ENCODE results near the gene TENM3. TPM values are rescaled to one million over a fixed set of nuclear protein-coding genes. Genes with fewer than 3 reads are reported as not detected.

Gene TENM3
- total RNA-seq, 1 donor from 2014 or later = 11.0 TPM

DNA sequence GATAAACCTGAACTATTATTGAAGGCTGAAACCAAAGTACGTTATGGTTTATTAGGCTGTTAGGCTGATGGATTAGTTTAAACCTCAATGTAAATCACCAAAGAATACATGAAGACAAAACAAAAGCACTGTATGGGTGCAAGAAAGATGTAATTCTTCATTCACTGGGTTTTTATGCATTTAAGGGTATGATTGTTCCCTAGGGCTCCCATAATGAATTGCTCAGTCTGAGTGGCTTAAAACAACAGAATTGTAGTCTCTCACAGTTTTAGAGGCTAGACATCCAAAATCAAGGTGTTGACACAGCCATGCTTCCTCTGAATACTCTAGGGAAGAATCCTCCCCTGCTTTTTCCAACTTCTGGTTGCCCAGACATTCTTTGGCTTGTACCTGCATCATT, 222.8 kb downstream of the TENM3 start:
- H3K9me3 ChIP-seq = no peaks in the 10 kb centered on the region
- H3K27me3 ChIP-seq = no peaks in the 10 kb centered on the region
- H3K4me1 ChIP-seq = no peaks in the 10 kb centered on the region
- H3K4me3 ChIP-seq = no peak overlapping the region
- no peak overlapping the region for H3K27ac ChIP-seq
- DNase-seq (ENCODE audit: extremely low spot score in 2 of 2) = no peak
- no peaks in the 10 kb centered on the region for H3K36me3 ChIP-seq
- no peak for TF ChIP-seq POLR2AphosphoS5 (IDR thresholded peaks at IDR 0.05; ENCODE audit: insufficient read depth in 1 of 2, low read depth in 1 of 2)
- TF ChIP-seq POLR2A (IDR thresholded peaks at IDR 0.05) = no peak
- TF ChIP-seq, protein P1, sequence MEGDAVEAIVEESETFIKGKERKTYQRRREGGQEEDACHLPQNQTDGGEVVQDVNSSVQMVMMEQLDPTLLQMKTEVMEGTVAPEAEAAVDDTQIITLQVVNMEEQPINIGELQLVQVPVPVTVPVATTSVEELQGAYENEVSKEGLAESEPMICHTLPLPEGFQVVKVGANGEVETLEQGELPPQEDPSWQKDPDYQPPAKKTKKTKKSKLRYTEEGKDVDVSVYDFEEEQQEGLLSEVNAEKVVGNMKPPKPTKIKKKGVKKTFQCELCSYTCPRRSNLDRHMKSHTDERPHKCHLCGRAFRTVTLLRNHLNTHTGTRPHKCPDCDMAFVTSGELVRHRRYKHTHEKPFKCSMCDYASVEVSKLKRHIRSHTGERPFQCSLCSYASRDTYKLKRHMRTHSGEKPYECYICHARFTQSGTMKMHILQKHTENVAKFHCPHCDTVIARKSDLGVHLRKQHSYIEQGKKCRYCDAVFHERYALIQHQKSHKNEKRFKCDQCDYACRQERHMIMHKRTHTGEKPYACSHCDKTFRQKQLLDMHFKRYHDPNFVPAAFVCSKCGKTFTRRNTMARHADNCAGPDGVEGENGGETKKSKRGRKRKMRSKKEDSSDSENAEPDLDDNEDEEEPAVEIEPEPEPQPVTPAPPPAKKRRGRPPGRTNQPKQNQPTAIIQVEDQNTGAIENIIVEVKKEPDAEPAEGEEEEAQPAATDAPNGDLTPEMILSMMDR (IDR thresholded peaks at IDR 0.05) = no peak
- intact Hi-C loops (cut with DNase I) = no loop called here

GRCh38 chr4:182470215-182470614, 227.0 kb downstream of the TENM3 start:
- TF ChIP-seq, protein P1 (IDR thresholded peaks at IDR 0.05) = no peak
- TF ChIP-seq POLR2AphosphoS5 (IDR thresholded peaks at IDR 0.05; ENCODE audit: insufficient read depth in 1 of 2, low read depth in 1 of 2) (no peak), POLR2A (IDR thresholded peaks at IDR 0.05) (no peak)
- Histone ChIP-seq H3K27ac (no peak overlapping the region), H3K4me1 (no peaks in the 10 kb centered on the region), H3K27me3 (no peaks in the 10 kb centered on the region), H3K4me3 (no peak overlapping the region), H3K9me3 (no peaks in the 10 kb centered on the region), H3K36me3 (no peaks in the 10 kb centered on the region)
- DNase-seq (ENCODE audit: extremely low spot score in 2 of 2) = no peak
- intact Hi-C loops (cut with DNase I) = no loop called here

- DNase-seq (ENCODE audit: extremely low spot score in 2 of 2) = no peak
- no peaks in the 10 kb centered on the region for H3K36me3 ChIP-seq
- H3K9me3 ChIP-seq = no peaks in the 10 kb centered on the region
- TF ChIP-seq POLR2AphosphoS5 (IDR thresholded peaks at IDR 0.05; ENCODE audit: insufficient read depth in 1 of 2, low read depth in 1 of 2) = no peak
- TF ChIP-seq, protein P1 (IDR thresholded peaks at IDR 0.05) = no peak
- no peak for TF ChIP-seq POLR2A (IDR thresholded peaks at IDR 0.05)
- H3K4me1 ChIP-seq = no peaks in the 10 kb centered on the region
- H3K27ac ChIP-seq = no peak overlapping the region
- intact Hi-C loops (cut with DNase I) = no loop called here
- H3K27me3 ChIP-seq = no peaks in the 10 kb centered on the region
- H3K4me3 ChIP-seq = no peak overlapping the region
Measured at GRCh38 chr4:182475539-182475938, 232.3 kb downstream of the TENM3 start.

DNA sequence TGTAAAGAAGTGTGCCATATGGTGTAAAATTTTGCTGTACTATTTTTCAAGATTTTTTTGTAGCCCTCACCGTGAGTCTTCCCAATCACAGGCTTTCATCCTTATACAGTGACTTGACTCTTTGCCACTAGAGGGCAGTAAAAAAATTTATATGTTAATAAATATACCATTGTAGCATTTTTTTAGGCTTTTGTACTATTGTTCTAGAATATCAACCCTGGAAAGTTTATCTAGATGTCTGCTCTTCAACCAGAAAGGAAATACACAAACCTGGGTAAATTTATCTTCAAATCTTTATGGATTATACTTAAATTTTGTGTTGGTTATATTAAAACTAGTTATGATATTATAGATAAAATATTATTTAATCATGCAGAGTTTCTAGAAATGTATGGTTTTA, 235.3 kb downstream of the TENM3 start:
- Histone ChIP-seq H3K4me3 (no peak overlapping the region), H3K36me3 (no peaks in the 10 kb centered on the region), H3K4me1 (no peaks in the 10 kb centered on the region), H3K27ac (no peak overlapping the region), H3K27me3 (no peaks in the 10 kb centered on the region), H3K9me3 (no peaks in the 10 kb centered on the region)
- DNase-seq (ENCODE audit: extremely low spot score in 2 of 2) = no peak
- intact Hi-C loops (cut with DNase I) = no loop called here
- TF ChIP-seq POLR2AphosphoS5 (IDR thresholded peaks at IDR 0.05; ENCODE audit: insufficient read depth in 1 of 2, low read depth in 1 of 2) (no peak), POLR2A (IDR thresholded peaks at IDR 0.05) (no peak)
- TF ChIP-seq, protein P1 (IDR thresholded peaks at IDR 0.05) = peak in 2 of 3 experiments; percentile 37 to 63

- no peak for TF ChIP-seq POLR2AphosphoS5 (IDR thresholded peaks at IDR 0.05; ENCODE audit: insufficient read depth in 1 of 2, low read depth in 1 of 2)
- no peak for TF ChIP-seq POLR2A (IDR thresholded peaks at IDR 0.05)
- TF ChIP-seq, protein P1 (IDR thresholded peaks at IDR 0.05) = no peak
- Histone ChIP-seq H3K36me3 (no peaks in the 10 kb centered on the region), H3K27me3 (no peaks in the 10 kb centered on the region), H3K27ac (no peak overlapping the region), H3K4me3 (no peak overlapping the region), H3K9me3 (no peaks in the 10 kb centered on the region), H3K4me1 (peaks cover 6% of the 10 kb centered on the region)
- DNase-seq (ENCODE audit: extremely low spot score in 2 of 2) = no peak
- intact Hi-C loops (cut with DNase I) = no loop called here
Measured at GRCh38 chr4:182483685-182484084, 240.5 kb downstream of the TENM3 start.

Measured in vagina (tissue), 2 donors.